OCI-LY7 (cell line): ENCODE data around the gene TMEM8B. TPM values are rescaled to one million over a fixed set of nuclear protein-coding genes. Genes with fewer than 3 reads are reported as not detected.

ENCODE experiments used
- BruUV-seq: library from RNA; stranded (reverse); fragments of 400-500 nt; replicated peaks from 2 replicates; lab custom pipeline; 2021; lab: Mats Ljungman, UMichigan
- CTCF ChIA-PET: fragments of 300-600 bp; sonication (Branson Sonifier 250); formaldehyde crosslinking; loops from one replicate; lab custom pipeline; 2022; ENCODE audit warnings: antibody characterized with exemption; ENCODE audit not compliant: unreplicated experiment; lab: Charles Lee
- POLR2A ChIA-PET: fragments of 300-600 bp; sonication (Branson Sonifier 250); formaldehyde crosslinking; loops from one replicate; lab custom pipeline; 2022; ENCODE audit warnings: antibody characterized with exemption; lab: Charles Lee
- DNase-seq: peaks from one replicate; pipeline ENCODE4 v3.0.0-alpha.2; 2015; ENCODE audit warnings: low spot score
- H2AFZ ChIP-seq: fragments of 200-600 bp; sonication (generic), shearing (Covaris generic); 2 replicates; pipeline ENCODE4 v1.6.1; 2014; ENCODE audit warnings: mild to moderate bottlenecking, antibody characterized with exemption, low read length, moderate library complexity
- H3K27ac ChIP-seq: fragments of 200-600 bp; sonication (generic); 2 replicates; pipeline ENCODE4 v1.5.1; 2014; ENCODE audit warnings: mixed run types, low read depth, mild to moderate bottlenecking, moderate library complexity, low read length, inconsistent platforms; ENCODE audit not compliant: poor library complexity, severe bottlenecking
- H3K36me3 ChIP-seq: fragments of 200-600 bp; sonication (generic); 2 replicates; pipeline ENCODE4 v1.6.1; 2014; ENCODE audit warnings: mild to moderate bottlenecking, antibody characterized with exemption, low read length, moderate library complexity, mixed read lengths; ENCODE audit not compliant: insufficient read depth
- H3K4me1 ChIP-seq: fragments of 200-600 bp; sonication (generic); 2 replicates; pipeline ENCODE4 v1.5.1; 2014; ENCODE audit warnings: mild to moderate bottlenecking, low read length; ENCODE audit not compliant: insufficient read depth, poor library complexity, severe bottlenecking
- H3K4me2 ChIP-seq: fragments of 200-600 bp; sonication (generic); 2 replicates; pipeline ENCODE4 v1.6.1; 2014; ENCODE audit warnings: mild to moderate bottlenecking, low read length
- H3K4me3 ChIP-seq: fragments of 200-600 bp; sonication (generic); 2 replicates; pipeline ENCODE4 v1.5.1; 2014; ENCODE audit warnings: mild to moderate bottlenecking, low read depth, low read length; ENCODE audit not compliant: poor library complexity, severe bottlenecking
- H3K79me2 ChIP-seq: fragments of 200-600 bp; sonication (generic); 2 replicates; pipeline ENCODE4 v1.6.1; 2016; ENCODE audit warnings: low read depth, mild to moderate bottlenecking, low read length, moderate library complexity, mixed read lengths; ENCODE audit not compliant: insufficient read depth
- H3K9me2 ChIP-seq: fragments of 200-600 bp; sonication (generic); 2 replicates; pipeline ENCODE4 v1.6.1; 2016; ENCODE audit warnings: mild to moderate bottlenecking, low read length, mixed read lengths; ENCODE audit not compliant: insufficient read depth
- H3K9me3 ChIP-seq: fragments of 200-600 bp; sonication (generic); 2 replicates; pipeline ENCODE4 v1.6.1; 2014; ENCODE audit warnings: mild to moderate bottlenecking, mixed run types, low read length, mixed read lengths
- H4K20me1 ChIP-seq: fragments of 200-600 bp; sonication (generic); 2 replicates; pipeline ENCODE4 v1.6.1; 2014; ENCODE audit warnings: mild to moderate bottlenecking, antibody characterized with exemption, low read length, moderate library complexity, mixed read lengths; ENCODE audit not compliant: insufficient read depth
- CTCF ChIP-seq: fragments of 200-600 bp; sonication (generic); conservative IDR thresholded peaks from 2 replicates; pipeline ENCODE4 v1.5.1; 2014; ENCODE audit warnings: mild to moderate bottlenecking, antibody characterized with exemption, low read length, moderate library complexity, mixed read lengths
- EZH2phosphoT487 ChIP-seq: fragments of 200-600 bp; sonication (generic); IDR thresholded peaks from 2 replicates; pipeline ENCODE4 v1.6.1; 2018; ENCODE audit warnings: low read depth, borderline replicate concordance, mild to moderate bottlenecking, mixed run types, antibody characterized with exemption, low read length, moderate library complexity, mixed read lengths
- intact Hi-C: fragments of 100-400 bp; cut with micrococcal nuclease; formaldehyde crosslinking; loops from one replicate; pipeline ENCODE4 v1.10.0; 2022; ENCODE audit not compliant: unreplicated experiment
- total RNA-seq, 2 experiments: library from RNA; depleted of rRNA in 1 of 2; stranded (reverse); fragments of >200 nt in 1 of 2; shearing (Covaris generic) in 1 of 2; gene quantifications; 2 replicates each; pipeline ENCODE4 v1.2.3, GENCODE V29; 2014 to 2022

Gene TMEM8B
- total RNA-seq, 2 experiments from 2014 or later = 3.1 to 15.7 TPM

- Histone ChIP-seq H2AFZ (no peak overlapping the region), H3K36me3 (peaks cover 15% of the 10 kb centered on the region), H3K27ac (no peak overlapping the region), H3K4me2 (no peak overlapping the region), H3K79me2 (no peaks in the 10 kb centered on the region), H3K4me1 (peaks cover 19% of the 10 kb centered on the region), H4K20me1 (no peaks in the 10 kb centered on the region), H3K4me3 (no peak overlapping the region), H3K9me3 (no peaks in the 10 kb centered on the region), H3K9me2 (no peaks in the 10 kb centered on the region)
- intact Hi-C loops = no loop called here
- no peak for TF ChIP-seq EZH2phosphoT487
- no peak for TF ChIP-seq CTCF
- CTCF ChIA-PET = no interaction called here
- POLR2A ChIA-PET = interaction anchor here (1.6 kb wide), 1 partner anchor 11 kb away, joined by 3 read pairs; no protein-coding TSS in a partner anchor
- no peak for DNase-seq
- BruUV-seq = no TSS peak
Measured at GRCh38 chr9:35783418-35783817, 45.6 kb upstream of the TMEM8B start.

GRCh38 chr9:35789541-35789940, 39.5 kb upstream of the TMEM8B start:
- Histone ChIP-seq H3K4me2 (no peak overlapping the region), H3K4me3 (no peak overlapping the region), H3K27ac (no peak overlapping the region), H3K9me3 (no peaks in the 10 kb centered on the region), H3K79me2 (no peaks in the 10 kb centered on the region), H3K9me2 (no peaks in the 10 kb centered on the region), H3K4me1 (peaks cover 19% of the 10 kb centered on the region), H2AFZ (no peak overlapping the region), H3K36me3 (peaks cover 3% of the 10 kb centered on the region; the same call in 1 of the 2 replicates), H4K20me1 (no peaks in the 10 kb centered on the region)
- intact Hi-C loops = no loop called here
- BruUV-seq = no TSS peak
- ChIA-PET CTCF (interaction anchor here (0.8 to 1.4 kb wide), 4 partner anchors 14 to 93 kb away, joined by 3 to 5 read pairs (median 4); partner anchors contain the start of gene HINT2), POLR2A (interaction anchor here (0.5 to 1.5 kb wide), 3 partner anchors 37 to 149 kb away, joined by 3 to 6 read pairs (median 5); partner anchors contain the start of genes GBA2 and RGP1)
- TF ChIP-seq EZH2phosphoT487 = no peak
- TF ChIP-seq CTCF = no peak
- DNase-seq = no peak

GRCh38 chr9:35790025-35790384, 39.0 kb upstream of the TMEM8B start:
- ChIA-PET POLR2A (interaction anchor here (0.6 to 1.1 kb wide), 4 partner anchors 12 to 59 kb away, joined by 3 to 4 read pairs (median 3); no protein-coding TSS in a partner anchor), CTCF (interaction anchor here (0.6 to 1.4 kb wide), 6 partner anchors 15 to 92 kb away, joined by 3 to 5 read pairs (median 3); partner anchors contain the start of gene HINT2)
- intact Hi-C loops = loop anchor here (1.0 to 10.0 kb wide), 3 partner anchors 36 to 235 kb away; no protein-coding TSS in a partner anchor
- no peaks in the 10 kb centered on the region for H3K9me2 ChIP-seq
- peaks cover 18% of the 10 kb centered on the region for H3K4me1 ChIP-seq
- no peak for DNase-seq
- H3K4me3 ChIP-seq = no peak overlapping the region
- H2AFZ ChIP-seq = no peak overlapping the region
- H4K20me1 ChIP-seq = no peaks in the 10 kb centered on the region
- no peaks in the 10 kb centered on the region for H3K79me2 ChIP-seq
- peaks cover 3% of the 10 kb centered on the region; the same call in 1 of the 2 replicates for H3K36me3 ChIP-seq
- H3K9me3 ChIP-seq = no peaks in the 10 kb centered on the region
- no peak overlapping the region for H3K4me2 ChIP-seq
- TF ChIP-seq EZH2phosphoT487 (no peak), CTCF (no peak)
- no peak overlapping the region for H3K27ac ChIP-seq
- no TSS peak for BruUV-seq
